SK-N-MC (cell line): ENCODE measurements around the gene MYO18A.

ENCODE experiments used
- EZH2 ChIP-seq: fragments of 200-600 bp; sonication (generic); IDR thresholded peaks from one replicate; pipeline ENCODE4 v1.6.1; 2017; ENCODE audit warnings: antibody characterized with exemption
- FOXP2 ChIP-seq: optimal IDR thresholded peaks from 2 replicates; pipeline ENCODE3; 2011; ENCODE audit warnings: mild to moderate bottlenecking, moderate library complexity; ENCODE audit not compliant: insufficient read depth; ENCODE audit errors: extremely low read length, control extremely low read depth
- POLR2AphosphoS5 ChIP-seq: IDR thresholded peaks from 2 replicates; pipeline ENCODE4 v1.6.1; 2012; ENCODE audit warnings: mild to moderate bottlenecking, low read depth, low read length, borderline replicate concordance

GRCh38 chr17:29151567-29151966 lies 28.6 kb downstream of the MYO18A start:
- TF ChIP-seq POLR2AphosphoS5 (no peak), EZH2 (no peak), FOXP2 (no peak)
